Keratinocyte (primary cell): ENCODE results near the gene MAP7. TPM values are rescaled to one million over a fixed set of nuclear protein-coding genes. Genes with fewer than 3 reads are reported as not detected.
"Not testable (repeated sequence)": the region's sequence is repeated elsewhere in the genome, so short reads cannot be mapped to it uniquely, and the experiment has no call there.

Experiments used
- DNase-seq: peaks from one replicate; pipeline ENCODE4 v3.0.0-alpha.2; 2011; ENCODE audit warnings: low read depth, missing footprints, low spot score
- FAIRE-seq: peaks from 2 replicates; lab custom pipeline; 2011; peaks lifted over from hg19 to GRCh38; lab: Jason Lieb, UNC
- H2AFZ ChIP-seq: 2 replicates; pipeline ENCODE4 v1.6.0; 2012; ENCODE audit warnings: low read length, control low read depth, inconsistent platforms; ENCODE audit not compliant: control insufficient read depth
- H3K27ac ChIP-seq: 2 replicates; pipeline ENCODE4 v1.5.1; 2011; ENCODE audit warnings: low read length; ENCODE audit not compliant: control insufficient read depth, insufficient read depth
- H3K27me3 ChIP-seq: 3 replicates; pipeline ENCODE4 v1.6.0; 2011; ENCODE audit warnings: low read length; ENCODE audit not compliant: control insufficient read depth, insufficient read depth; ENCODE audit errors: extremely low read depth
- H3K36me3 ChIP-seq, 2 experiments: 2 replicates in 1 of 2; 3 replicates in 1 of 2; pipeline ENCODE4 v1.5.1; 2011; ENCODE audit warnings: low read length in 2 of 2, mild to moderate bottlenecking in 1 of 2; ENCODE audit not compliant: control insufficient read depth in 2 of 2, insufficient read depth in 2 of 2; ENCODE audit errors: extremely low read depth in 1 of 2
- H3K4me1 ChIP-seq: 3 replicates; pipeline ENCODE4 v1.5.1; 2011; ENCODE audit warnings: low read length; ENCODE audit not compliant: control insufficient read depth, insufficient read depth; ENCODE audit errors: extremely low read depth
- H3K4me2 ChIP-seq: 3 replicates; pipeline ENCODE4 v1.6.0; 2011; ENCODE audit warnings: low read depth, low read length; ENCODE audit not compliant: control insufficient read depth, insufficient read depth; ENCODE audit errors: extremely low read depth
- H3K4me3 ChIP-seq, 3 experiments: fragments of 200-600 bp in 1 of 3; sonication (generic) in 1 of 3; 2 replicates in 2 of 3; 3 replicates in 1 of 3; pipeline ENCODE4 v1.5.1; 2011 to 2016; ENCODE audit warnings: low read length in 3 of 3, mild to moderate bottlenecking in 3 of 3, control low read depth in 2 of 3, inconsistent platforms in 1 of 3, low read depth in 1 of 3, mixed read lengths in 1 of 3, mixed run types in 1 of 3, moderate library complexity in 1 of 3; ENCODE audit not compliant: control insufficient read depth in 2 of 3, insufficient read depth in 2 of 3; ENCODE audit errors: extremely low read depth in 1 of 3
- H3K79me2 ChIP-seq: 2 replicates; pipeline ENCODE4 v1.6.0; 2012; ENCODE audit warnings: low read length; ENCODE audit not compliant: control insufficient read depth, insufficient read depth
- H3K9ac ChIP-seq: 3 replicates; pipeline ENCODE4 v1.6.0; 2011; ENCODE audit warnings: low read length; ENCODE audit not compliant: control insufficient read depth, insufficient read depth; ENCODE audit errors: extremely low read depth
- H3K9me1 ChIP-seq: 3 replicates; pipeline ENCODE4 v1.6.0; 2011; ENCODE audit warnings: low read length; ENCODE audit not compliant: control insufficient read depth, insufficient read depth; ENCODE audit errors: extremely low read depth
- H3K9me3 ChIP-seq: 2 replicates; pipeline ENCODE4 v1.5.1; 2012; ENCODE audit warnings: low read depth, low read length; ENCODE audit not compliant: control insufficient read depth
- H4K20me1 ChIP-seq: 3 replicates; pipeline ENCODE4 v1.6.0; 2011; ENCODE audit warnings: low read length; ENCODE audit not compliant: control insufficient read depth, insufficient read depth; ENCODE audit errors: extremely low read depth
- EZH2 ChIP-seq: IDR thresholded peaks from one replicate; pipeline ENCODE4 v1.6.1; 2012; ENCODE audit warnings: inconsistent platforms, mild to moderate bottlenecking, low read length, moderate library complexity
- dilution Hi-C: fragments of 300-500 bp; cut with MboI; formaldehyde crosslinking; loops from one replicate; pipeline ENCODE4 v1.7.0; 2020; ENCODE audit warnings: low sequenced_read_pairs; ENCODE audit not compliant: extremely low pct_ligation_motif_present
- polyA plus RNA-seq, 5 experiments: library from polyadenylated mRNA; depleted of rRNA in 3 of 5; stranded (reverse) in 3 of 5; stranded (forward) in 1 of 5; unstranded in 1 of 5; fragments of >200 nt; gene quantifications; 1 replicate in 1 of 5; 2 replicates in 3 of 5; 3 replicates in 1 of 5; pipeline versions ENCODE4 v1.2.1 to v1.2.3, GENCODE V29; 2011 to 2012; ENCODE audit warnings: missing spikeins in 2 of 5, low read depth in 1 of 5, low replicate concordance in 1 of 5
- TF ChIP-seq, protein P1 (sequence below), 3 experiments: IDR thresholded peaks in 1 of 3; conservative IDR thresholded peaks in 1 of 3; optimal IDR thresholded peaks in 1 of 3; 2 replicates in 2 of 3; 3 replicates in 1 of 3; pipeline versions ENCODE3 to v1.5.1; 2011; ENCODE audit warnings: low read length in 3 of 3, mild to moderate bottlenecking in 3 of 3, moderate library complexity in 2 of 3, control low read depth in 1 of 3, inconsistent platforms in 1 of 3; ENCODE audit not compliant: insufficient read depth in 2 of 3; ENCODE audit errors: extremely low read depth in 1 of 3

MAP7 gene
- polyA plus RNA-seq, 1 donor (not counting 4 experiments of a cell fraction or from before 2014, with no cell fraction given), result 11.8 TPM

GRCh38 chr6:136486357-136486756 is 63.9 kb downstream of the MAP7 start:
- Histone ChIP-seq H3K9ac (no peak overlapping the region), H3K4me3 (no peak overlapping the region), H3K79me2 (peaks cover 2% of the 10 kb centered on the region), H3K4me2 (no peak overlapping the region), H3K9me3 (no peaks in the 10 kb centered on the region), H4K20me1 (no peaks in the 10 kb centered on the region), H2AFZ (no peak overlapping the region), H3K4me1 (peaks cover 10% of the 10 kb centered on the region), H3K36me3 (no peaks in the 10 kb centered on the region), H3K9me1 (no peaks in the 10 kb centered on the region), H3K27ac (no peak overlapping the region), H3K27me3 (no peaks in the 10 kb centered on the region)
- FAIRE-seq (no peak), DNase-seq (no peak)
- dilution Hi-C loops, result no loop called here
- TF ChIP-seq EZH2, result no peak
- TF ChIP-seq, protein P1, sequence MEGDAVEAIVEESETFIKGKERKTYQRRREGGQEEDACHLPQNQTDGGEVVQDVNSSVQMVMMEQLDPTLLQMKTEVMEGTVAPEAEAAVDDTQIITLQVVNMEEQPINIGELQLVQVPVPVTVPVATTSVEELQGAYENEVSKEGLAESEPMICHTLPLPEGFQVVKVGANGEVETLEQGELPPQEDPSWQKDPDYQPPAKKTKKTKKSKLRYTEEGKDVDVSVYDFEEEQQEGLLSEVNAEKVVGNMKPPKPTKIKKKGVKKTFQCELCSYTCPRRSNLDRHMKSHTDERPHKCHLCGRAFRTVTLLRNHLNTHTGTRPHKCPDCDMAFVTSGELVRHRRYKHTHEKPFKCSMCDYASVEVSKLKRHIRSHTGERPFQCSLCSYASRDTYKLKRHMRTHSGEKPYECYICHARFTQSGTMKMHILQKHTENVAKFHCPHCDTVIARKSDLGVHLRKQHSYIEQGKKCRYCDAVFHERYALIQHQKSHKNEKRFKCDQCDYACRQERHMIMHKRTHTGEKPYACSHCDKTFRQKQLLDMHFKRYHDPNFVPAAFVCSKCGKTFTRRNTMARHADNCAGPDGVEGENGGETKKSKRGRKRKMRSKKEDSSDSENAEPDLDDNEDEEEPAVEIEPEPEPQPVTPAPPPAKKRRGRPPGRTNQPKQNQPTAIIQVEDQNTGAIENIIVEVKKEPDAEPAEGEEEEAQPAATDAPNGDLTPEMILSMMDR (optimal IDR thresholded peaks at IDR 0.05 in 1 of 3, IDR thresholded peaks at IDR 0.05 in 1 of 3, conservative IDR thresholded peaks at IDR 0.05 in 1 of 3; ENCODE audit: extremely low read depth in 1 of 3, insufficient read depth in 2 of 3, low read length in 3 of 3), result no peak

DNA sequence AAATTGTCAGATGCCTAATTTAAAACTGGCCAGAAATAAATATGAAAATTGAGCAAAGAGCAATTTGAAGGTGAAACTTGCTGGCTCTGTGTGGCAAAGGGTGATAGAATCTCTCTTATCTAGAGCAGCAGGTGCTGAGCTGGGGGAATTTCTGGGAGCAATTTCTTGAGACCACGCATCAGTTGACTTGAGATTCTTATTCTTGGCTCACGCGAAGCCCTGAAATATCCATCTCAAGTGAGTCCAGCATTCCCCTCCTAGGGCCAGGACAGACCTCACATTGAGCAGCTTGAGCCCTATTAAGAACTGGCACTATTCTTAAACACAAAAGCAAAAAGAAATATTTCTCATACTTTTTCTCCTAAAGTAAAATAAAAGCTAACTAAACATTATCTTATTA is 66.3 kb downstream of the MAP7 start:
- Histone ChIP-seq H3K9ac (no peak overlapping the region), H3K27ac (no peak overlapping the region), H3K36me3 (no peaks in the 10 kb centered on the region), H3K9me3 (no peaks in the 10 kb centered on the region), H3K4me2 (no peak overlapping the region), H3K4me1 (peaks cover 2% of the 10 kb centered on the region), H2AFZ (no peak overlapping the region), H4K20me1 (no peaks in the 10 kb centered on the region), H3K9me1 (no peaks in the 10 kb centered on the region), H3K27me3 (no peaks in the 10 kb centered on the region), H3K79me2 (peaks cover 2% of the 10 kb centered on the region), H3K4me3 (no peak overlapping the region)
- dilution Hi-C loops, result no loop called here
- no peak for TF ChIP-seq EZH2
- TF ChIP-seq, protein P1 (optimal IDR thresholded peaks at IDR 0.05 in 1 of 3, IDR thresholded peaks at IDR 0.05 in 1 of 3, conservative IDR thresholded peaks at IDR 0.05 in 1 of 3; ENCODE audit: extremely low read depth in 1 of 3, insufficient read depth in 2 of 3, low read length in 3 of 3), result no peak
- FAIRE-seq (no peak), DNase-seq (no peak)

DNA sequence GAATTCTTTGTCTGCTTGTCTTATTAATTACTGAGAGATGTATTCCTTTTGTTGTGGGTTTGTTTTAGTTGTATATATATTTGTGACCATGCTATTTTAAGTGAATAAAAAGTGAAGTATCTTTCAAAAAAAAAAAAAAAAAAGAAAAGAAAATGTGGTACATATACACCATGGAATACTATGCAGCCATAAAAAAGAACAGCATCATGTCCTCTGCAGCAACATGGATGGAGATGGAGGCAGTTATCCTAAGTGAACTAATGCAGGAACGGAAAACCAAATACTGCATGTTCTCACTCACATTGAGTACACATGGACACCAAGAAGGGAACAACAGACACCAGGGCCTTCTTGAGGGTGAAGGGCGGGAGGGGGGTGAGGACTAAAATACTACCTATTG is 67.2 kb downstream of the MAP7 start:
- H3K9ac ChIP-seq, dilution Hi-C loops, H3K9me3 ChIP-seq, H2AFZ ChIP-seq, FAIRE-seq, H3K27ac ChIP-seq, H4K20me1 ChIP-seq, H3K36me3 ChIP-seq, H3K4me1 ChIP-seq, DNase-seq, H3K27me3 ChIP-seq, H3K9me1 ChIP-seq, H3K79me2 ChIP-seq, H3K4me3 ChIP-seq, H3K4me2 ChIP-seq: not testable (repeated sequence)
